Pons (tissue), 1 donor: ENCODE results near the gene INO80.

Source experiments
- DNase-seq: peaks from one replicate; pipeline ENCODE4 v3.0.0-alpha.2; 2016; ENCODE audit warnings: low spot score

Gene INO80

GRCh38 chr15:40930430-40931299 is 185.4 kb downstream of the INO80 start:
- no peak for DNase-seq

GRCh38 chr15:40929660-40930429 is 186.2 kb downstream of the INO80 start:
- DNase-seq: no peak
